HepG2 (cell line): Measurements from ENCODE around the gene TNFAIP8L2. TPM values are rescaled to one million over a fixed set of nuclear protein-coding genes. Genes with fewer than 3 reads are reported as not detected.

Experiments
- ATF7 ChIP-seq, 2 experiments: fragments of 450-650 bp in 1 of 2; sonication (generic) in 1 of 2; formaldehyde crosslinking in 1 of 2; IDR thresholded peaks; 2 replicates each; pipeline versions ENCODE4 v1.4.0 to v1.6.1; 2016 to 2020; ENCODE audit warnings: antibody characterized with exemption in 1 of 2, mild to moderate bottlenecking in 1 of 2, missing genetic modification reagents in 1 of 2
- BRD4 ChIP-seq: sonication (generic); formaldehyde crosslinking; IDR thresholded peaks from 2 replicates; pipeline ENCODE4 v1.4.0; 2020; ENCODE audit warnings: missing genetic modification reagents
- FOSL2 ChIP-seq: sonication (generic); formaldehyde crosslinking; IDR thresholded peaks from 2 replicates; pipeline ENCODE4 v1.4.0; 2020; ENCODE audit warnings: missing genetic modification reagents
- HOXA3 ChIP-seq: sonication (generic); formaldehyde crosslinking; IDR thresholded peaks from 2 replicates; pipeline ENCODE4 v1.5.0; 2020; ENCODE audit warnings: missing genetic modification reagents
- LCORL ChIP-seq, 2 experiments: fragments of 450-650 bp in 1 of 2; sonication (generic) in 1 of 2; formaldehyde crosslinking in 1 of 2; IDR thresholded peaks; 2 replicates each; pipeline versions ENCODE4 v1.5.0 to v1.6.1; 2017 to 2020; ENCODE audit warnings: antibody characterized with exemption in 1 of 2, missing genetic modification reagents in 1 of 2
- MIXL1 ChIP-seq: IDR thresholded peaks from 2 replicates; pipeline ENCODE4 v1.6.1; 2016
- MLX ChIP-seq: IDR thresholded peaks from 2 replicates; pipeline ENCODE4 v1.6.1; 2016
- MTA3 ChIP-seq: sonication (generic); formaldehyde crosslinking; IDR thresholded peaks from 2 replicates; pipeline ENCODE4 v1.4.0; 2020; ENCODE audit warnings: missing genetic modification reagents
- NAIF1 ChIP-seq: sonication (generic); formaldehyde crosslinking; IDR thresholded peaks from 2 replicates; pipeline ENCODE4 v1.5.0; 2020; ENCODE audit warnings: mild to moderate bottlenecking, missing genetic modification reagents, borderline replicate concordance
- NFAT5 ChIP-seq: sonication (generic); formaldehyde crosslinking; IDR thresholded peaks from 2 replicates; pipeline ENCODE4 v1.4.0; 2020; ENCODE audit warnings: missing genetic modification reagents
- NR3C1 ChIP-seq: sonication (generic); formaldehyde crosslinking; IDR thresholded peaks from 2 replicates; pipeline ENCODE4 v1.4.0; 2020; ENCODE audit warnings: missing genetic modification reagents
- PAXIP1 ChIP-seq: sonication (generic); formaldehyde crosslinking; conservative IDR thresholded peaks from 2 replicates; pipeline ENCODE4 v1.4.0; 2020; ENCODE audit warnings: mild to moderate bottlenecking, missing genetic modification reagents, moderate library complexity
- PCBP1 ChIP-seq: fragments of 200-400 bp; formaldehyde crosslinking; IDR thresholded peaks from 2 replicates; pipeline ENCODE4 v1.6.1; 2017; ENCODE audit warnings: mild to moderate bottlenecking, low read depth, low read length, borderline replicate concordance
- PHF8 ChIP-seq: sonication (generic); formaldehyde crosslinking; IDR thresholded peaks from 2 replicates; pipeline ENCODE4 v1.5.0; 2020; ENCODE audit warnings: missing genetic modification reagents
- RBM39 ChIP-seq: fragments of 200-400 bp; formaldehyde crosslinking; IDR thresholded peaks from one replicate; pipeline ENCODE4 v1.6.1; 2018; ENCODE audit warnings: antibody characterized with exemption, mild to moderate bottlenecking, low read depth, low read length; ENCODE audit not compliant: poor library complexity, severe bottlenecking
- RFX3 ChIP-seq: IDR thresholded peaks from 2 replicates; pipeline ENCODE4 v1.6.1; 2016; ENCODE audit warnings: missing biosample characterization, missing genetic modification reagents
- RFXANK ChIP-seq: IDR thresholded peaks from 2 replicates; pipeline ENCODE4 v1.6.1; 2016
- SIX4 ChIP-seq: sonication (generic); formaldehyde crosslinking; IDR thresholded peaks from 2 replicates; pipeline ENCODE4 v1.4.0; 2020; ENCODE audit warnings: missing genetic modification reagents
- ZKSCAN1 ChIP-seq: fragments of 150-350 bp; IDR thresholded peaks from 2 replicates; pipeline ENCODE4 v1.6.1; 2014; ENCODE audit warnings: low read length
- ZNF430 ChIP-seq: sonication (generic); formaldehyde crosslinking; IDR thresholded peaks from 2 replicates; pipeline ENCODE4 v1.9.0; 2021; ENCODE audit warnings: mild to moderate bottlenecking, missing genetic modification reagents
- ZNF652 ChIP-seq: IDR thresholded peaks from 2 replicates; pipeline ENCODE4 v1.6.1; 2016; ENCODE audit warnings: low read depth, borderline replicate concordance
- ZZZ3 ChIP-seq: sonication (generic); formaldehyde crosslinking; IDR thresholded peaks from 2 replicates; pipeline ENCODE4 v1.4.0; 2020; ENCODE audit warnings: missing genetic modification reagents, mild to moderate bottlenecking, borderline replicate concordance
- polyA plus RNA-seq, 8 experiments: library from polyadenylated mRNA; depleted of rRNA in 3 of 8; stranded (reverse) in 7 of 8; unstranded in 1 of 8; fragments of >200 nt; fragmentation: Illumina TruSeq in 4 of 8; extraction: Trizol in 4 of 8; gene quantifications; 2 replicates each; pipeline versions ENCODE4 v1.2.1 to v1.2.3, GENCODE V29; 2011 to 2016; ENCODE audit warnings: low read depth in 4 of 8, missing spikeins in 1 of 8, mixed read lengths in 1 of 8; ENCODE audit not compliant: insufficient read depth in 1 of 8
- total RNA-seq, 5 experiments: library from RNA; depleted of rRNA; stranded (reverse); fragments of >200 nt; fragmentation: Illumina TruSeq; extraction: Trizol; gene quantifications; 2 replicates each; pipeline ENCODE4 v1.2.3, GENCODE V29; 2016; ENCODE audit warnings: low read depth in 1 of 5

TNFAIP8L2 gene
- total and polyA plus RNA-seq, 2 of the 13 experiments (the other 11 are each of a cell fraction or from before 2014, with no cell fraction given): not detected

- peak; percentile 17; the same call in 1 of the 2 replicates for TF ChIP-seq PAXIP1 (CRISPR knock-in tag)
- TF ChIP-seq RFXANK (CRISPR knock-in tag): no peak
- no peak for TF ChIP-seq MLX (CRISPR knock-in tag)
- TF ChIP-seq ATF7 (IDR thresholded peaks at IDR 0.05): no peak
- 0 out of 2 replicates have a peak, but pooled peaks have one; percentile 25 for TF ChIP-seq ATF7 (CRISPR knock-in tag; IDR thresholded peaks at IDR 0.05)
- no peak for TF ChIP-seq ZZZ3 (CRISPR knock-in tag)
- no peak for TF ChIP-seq PCBP1
- no peak for TF ChIP-seq ZNF652 (CRISPR knock-in tag)
- TF ChIP-seq NAIF1 (CRISPR knock-in tag): peak; percentile 73; the same call in 1 of the 2 replicates
- TF ChIP-seq MIXL1 (CRISPR knock-in tag): peak; percentile 36; the same call in 1 of the 2 replicates
- TF ChIP-seq HOXA3 (CRISPR knock-in tag): peak; percentile 79
- no peak for TF ChIP-seq FOSL2 (CRISPR knock-in tag)
- TF ChIP-seq NFAT5 (CRISPR knock-in tag): no peak
- peak; percentile 66 for TF ChIP-seq ZNF430 (CRISPR knock-in tag)
- TF ChIP-seq RFX3 (CRISPR knock-in tag): no peak
- TF ChIP-seq SIX4 (CRISPR knock-in tag): no peak
- TF ChIP-seq PHF8: peak; percentile 79
- no peak for TF ChIP-seq BRD4 (CRISPR knock-in tag)
- no peak for TF ChIP-seq MTA3 (CRISPR knock-in tag)
- TF ChIP-seq ZKSCAN1: no peak
- no peak for TF ChIP-seq LCORL (IDR thresholded peaks at IDR 0.05)
- no peak; the same call in 1 of the 2 replicates for TF ChIP-seq LCORL (CRISPR knock-in tag; IDR thresholded peaks at IDR 0.05)
- peak; percentile 49 for TF ChIP-seq RBM39
- TF ChIP-seq NR3C1 (CRISPR knock-in tag): no peak
These were observed 42.0 kb downstream of the TNFAIP8L2 start, which contains the start of gene PIP5K1A (continued) for GRCh38 chr1:151198254-151199127.
